ENCODE measurements around the gene GJC2.

The GJC2 gene

DNA sequence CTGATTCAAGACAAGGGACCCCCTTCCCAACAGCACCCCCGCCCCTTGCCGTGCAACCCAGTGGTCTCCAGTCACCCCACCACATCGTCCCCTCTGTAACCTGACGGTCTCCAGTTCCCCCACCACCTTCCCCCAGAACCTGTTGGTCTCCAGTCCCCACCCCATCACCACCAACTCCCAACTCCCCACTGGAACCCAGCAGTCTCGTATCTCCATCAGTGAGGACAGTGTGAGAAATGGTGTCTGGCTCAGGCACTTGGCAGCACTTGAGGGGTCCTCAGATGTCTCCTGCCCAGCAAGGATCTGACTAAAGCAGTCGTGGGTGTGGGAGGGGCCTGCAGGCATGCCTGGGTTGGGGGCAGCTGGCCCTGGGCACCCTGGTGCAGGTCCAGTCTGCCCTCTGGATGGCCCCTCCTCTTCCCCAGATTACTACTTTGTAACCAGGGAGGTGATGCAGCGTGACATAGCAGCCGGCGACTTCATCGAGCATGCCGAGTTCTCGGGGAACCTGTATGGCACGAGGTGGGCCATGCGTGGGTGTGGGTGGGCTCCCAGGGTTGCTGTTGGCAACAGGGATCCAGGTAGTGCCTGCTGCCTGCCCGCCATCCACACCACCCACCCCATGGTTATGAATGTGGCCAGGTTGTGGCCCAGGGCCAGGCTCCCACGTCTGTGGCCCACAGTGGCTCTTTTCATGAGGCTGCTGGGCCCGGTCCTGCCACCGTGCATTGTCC lies 3.1 kb upstream of the GJC2 start:
- DNase-seq = no peak

DNA sequence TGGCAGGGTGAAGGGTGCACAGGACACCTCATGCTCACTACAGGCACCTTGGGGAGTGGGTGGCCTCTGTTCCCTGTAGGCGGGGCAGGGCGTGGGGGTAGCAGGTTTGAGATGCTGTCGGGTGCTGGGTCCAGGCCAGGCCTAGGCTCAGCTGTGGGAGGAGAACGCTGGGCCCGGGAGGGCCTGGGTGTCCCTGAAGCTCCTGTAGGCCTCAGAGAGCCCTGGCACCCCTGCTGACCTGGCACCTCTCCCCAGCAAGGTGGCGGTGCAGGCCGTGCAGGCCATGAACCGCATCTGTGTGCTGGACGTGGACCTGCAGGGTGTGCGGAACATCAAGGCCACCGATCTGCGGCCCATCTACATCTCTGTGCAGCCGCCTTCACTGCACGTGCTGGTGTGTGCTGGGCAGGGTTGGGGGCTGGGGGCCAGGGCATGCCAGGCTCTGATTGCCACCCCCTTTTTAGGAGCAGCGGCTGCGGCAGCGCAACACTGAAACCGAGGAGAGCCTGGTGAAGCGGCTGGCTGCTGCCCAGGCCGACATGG lies 2.5 kb upstream of the GJC2 start:
- no peak for DNase-seq

DNA sequence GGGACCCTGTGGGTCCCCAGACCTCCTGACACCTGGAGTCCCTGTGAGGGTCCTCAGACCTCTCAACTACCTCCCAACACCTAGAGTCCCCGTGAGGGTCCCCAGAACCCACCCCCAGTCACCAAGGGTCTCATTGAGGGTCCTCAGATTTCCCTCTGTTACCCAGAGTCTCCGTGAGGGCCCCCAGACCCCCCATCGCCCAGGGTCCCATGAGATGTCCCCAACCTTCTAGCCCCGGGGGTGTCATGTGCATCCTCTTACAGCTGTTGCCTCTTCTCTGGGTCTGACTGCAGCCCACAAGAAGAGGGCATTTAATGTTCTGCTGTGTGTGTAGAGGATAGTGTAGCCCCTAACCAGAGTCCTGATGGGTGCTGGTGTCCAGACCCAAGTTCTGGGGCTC lies 2.0 kb upstream of the GJC2 start:
- no peak for DNase-seq

DNA sequence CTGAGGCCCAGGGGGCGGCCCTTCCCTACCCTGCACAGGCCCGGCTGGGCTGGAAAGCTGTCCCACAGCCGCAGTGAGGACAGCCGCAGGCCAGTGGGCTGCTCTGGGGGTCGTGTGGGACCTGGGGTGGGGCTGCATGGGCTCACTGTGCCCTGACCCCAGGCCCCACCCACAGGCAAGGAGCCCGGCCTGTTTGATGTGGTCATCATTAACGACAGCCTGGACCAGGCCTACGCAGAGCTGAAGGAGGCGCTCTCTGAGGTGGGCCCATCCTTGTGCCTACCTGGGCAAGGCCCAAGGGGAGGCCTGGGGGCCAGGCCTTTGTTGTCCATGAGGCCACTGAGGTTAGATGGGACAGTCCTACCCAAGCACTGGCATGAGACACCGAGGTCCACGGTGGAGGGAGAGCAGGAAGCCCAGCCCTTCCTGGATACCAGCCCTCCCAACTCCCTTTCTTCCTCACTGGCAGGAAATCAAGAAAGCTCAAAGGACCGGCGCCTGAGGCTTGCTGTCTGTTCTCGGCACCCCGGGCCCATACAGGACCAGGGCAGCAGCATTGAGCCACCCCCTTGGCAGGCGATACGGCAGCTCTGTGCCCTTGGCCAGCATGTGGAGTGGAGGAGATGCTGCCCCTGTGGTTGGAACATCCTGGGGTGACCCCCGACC lies 1.4 kb upstream of the GJC2 start:
- no peak for DNase-seq

DNA sequence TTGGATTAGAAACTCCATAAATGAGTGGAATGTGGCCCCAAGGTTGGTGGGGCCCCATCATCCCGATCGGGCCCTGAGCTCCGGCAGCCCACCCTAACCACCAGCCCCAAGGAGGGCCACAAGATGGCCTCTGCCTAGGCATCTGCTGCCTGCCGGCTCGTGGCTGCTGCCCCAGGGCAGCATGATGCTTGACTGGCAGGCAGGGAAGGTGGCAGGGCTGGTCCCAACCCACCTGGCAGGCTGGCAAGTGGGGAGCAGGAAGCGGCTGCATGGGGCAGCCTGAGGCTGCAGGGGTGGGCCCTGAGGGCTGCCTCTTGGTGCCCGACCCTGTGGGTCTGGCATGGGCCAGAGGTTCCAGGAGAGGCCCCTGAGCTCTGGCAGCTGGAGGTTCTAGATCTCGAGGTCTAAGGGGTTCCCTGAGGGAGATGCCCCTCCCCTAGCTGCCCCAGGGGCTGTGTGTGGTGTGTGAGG lies 760 bp upstream of the GJC2 start:
- no peak for DNase-seq

DNA sequence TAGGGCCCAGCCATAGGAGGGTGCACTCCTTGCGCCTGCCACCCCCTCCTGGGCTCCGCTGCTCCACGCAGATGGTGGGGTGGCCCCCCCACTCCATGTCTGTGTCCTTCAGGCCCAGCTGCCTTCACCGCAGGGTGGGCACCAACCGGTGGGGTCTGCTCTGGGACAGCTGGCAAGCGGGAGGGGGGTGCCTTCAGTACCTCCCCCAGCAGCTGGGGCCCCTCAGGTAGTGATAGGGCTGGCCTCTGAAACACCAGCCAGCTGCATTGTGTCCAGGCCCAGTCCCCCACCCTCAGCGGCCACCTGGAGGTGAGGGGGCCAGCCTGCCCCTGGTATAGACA lies 360 bp downstream of the GJC2 start:
- no peak for DNase-seq

DNA sequence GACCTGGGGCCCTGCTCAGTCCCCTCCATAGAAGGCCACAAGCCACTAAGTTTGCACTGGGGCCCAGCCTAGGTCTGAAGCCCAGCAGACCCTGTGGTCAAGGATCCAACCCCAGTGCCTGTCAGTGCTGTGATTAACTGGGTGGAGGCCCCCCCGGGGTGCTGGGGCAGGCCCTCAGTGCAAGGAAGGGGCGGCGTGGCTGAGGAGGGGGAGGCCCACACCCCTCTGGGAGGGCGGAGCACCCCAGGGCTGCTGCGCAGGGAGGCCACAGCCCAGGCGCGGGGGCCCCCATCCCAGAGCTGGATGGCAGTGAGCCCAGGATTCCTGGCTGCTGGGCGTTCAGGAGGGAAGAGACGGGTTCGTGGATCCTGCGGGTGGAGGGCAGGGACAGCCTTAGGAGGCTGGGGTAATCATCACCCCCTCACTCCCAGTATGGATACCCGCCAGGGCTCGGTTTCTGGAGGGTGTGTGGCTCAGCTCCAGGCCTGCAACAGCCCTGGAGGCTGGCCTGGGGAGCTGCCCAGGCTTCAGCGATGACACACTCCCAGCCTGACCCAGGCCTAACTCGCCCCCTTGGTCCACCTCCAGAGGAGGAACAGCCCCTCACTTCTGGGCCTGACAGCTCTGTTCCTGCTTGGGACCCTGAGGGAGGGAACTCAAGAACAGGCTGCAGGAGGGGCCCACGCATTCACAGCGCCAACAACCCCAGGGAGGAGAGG lies 890 bp downstream of the GJC2 start:
- no peak for DNase-seq

DNA sequence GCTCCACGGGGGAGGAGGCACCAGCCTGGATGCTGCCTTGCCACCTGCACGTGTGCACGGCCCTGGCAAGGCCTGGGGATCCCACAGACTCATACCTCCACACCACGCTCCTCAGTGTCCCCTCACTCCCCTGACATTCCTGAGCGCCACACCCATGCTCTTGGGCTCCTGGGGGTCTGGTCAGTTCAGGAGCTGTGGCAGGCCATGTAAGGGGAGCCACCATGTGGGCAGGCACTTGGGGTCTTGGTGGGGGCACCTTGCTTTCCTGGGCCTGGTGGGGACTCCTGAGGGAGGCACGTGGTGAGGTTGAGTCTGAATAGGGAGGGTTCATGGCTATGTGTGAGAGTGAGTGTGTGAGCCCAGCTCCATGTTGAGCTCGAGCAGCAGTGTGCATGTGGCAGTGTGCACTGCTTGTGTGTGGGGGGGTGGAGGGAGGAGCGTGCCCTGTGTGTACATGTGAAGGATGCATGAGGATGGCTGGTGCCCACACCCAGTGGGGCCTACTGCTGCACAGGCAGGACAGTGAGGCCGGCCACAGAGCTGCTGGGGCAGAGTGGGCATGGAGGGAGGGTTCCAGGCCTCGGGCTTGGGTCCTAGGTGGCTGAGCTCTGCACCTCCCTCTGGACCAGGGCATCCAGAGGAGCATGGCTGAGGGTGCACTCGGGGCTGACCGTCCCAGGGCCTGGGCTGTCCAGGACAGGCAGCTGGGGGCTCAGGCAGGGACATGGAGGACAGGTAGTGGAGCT lies 1.6 kb downstream of the GJC2 start:
- DNase-seq = no peak

DNA sequence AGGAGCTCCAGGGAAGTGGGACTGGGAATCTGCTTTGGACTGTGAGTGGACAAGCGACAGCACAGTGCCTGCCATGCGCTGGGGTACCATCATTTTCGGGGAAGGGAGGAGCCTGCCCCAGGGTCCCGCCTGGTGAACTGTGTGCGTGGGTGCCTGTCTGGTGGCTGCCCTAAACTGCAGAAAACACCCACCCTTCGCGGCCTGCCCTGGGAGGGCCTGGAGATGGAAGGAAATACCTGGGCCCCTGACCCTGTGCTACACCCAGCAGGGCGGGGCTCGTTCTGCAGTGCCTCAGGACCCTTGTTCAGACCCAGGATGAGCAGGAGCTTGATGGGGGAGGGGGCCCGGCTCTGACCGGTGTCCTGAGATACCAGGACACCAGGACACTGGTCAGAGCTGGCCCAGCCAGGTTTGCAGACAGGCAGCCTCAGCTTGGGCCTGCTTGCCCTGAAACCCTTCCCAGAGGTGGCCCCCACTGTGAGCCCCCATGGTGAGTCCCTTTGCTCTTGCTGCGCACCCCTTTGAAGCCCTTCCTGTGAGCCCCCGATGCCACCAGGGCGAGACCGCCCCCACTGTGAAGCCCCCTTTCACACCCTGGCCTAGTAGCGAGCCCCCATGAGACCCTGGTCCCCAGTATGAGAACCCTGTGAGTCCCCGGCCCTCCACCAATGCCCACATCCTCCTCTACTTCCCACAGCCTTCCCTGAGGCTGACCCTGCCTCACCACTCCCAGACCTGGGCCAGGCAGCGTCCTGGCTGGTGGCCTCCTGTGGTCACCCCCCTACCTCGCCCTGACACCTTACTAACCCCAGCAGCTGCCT lies 2.6 kb downstream of the GJC2 start:
- no peak for DNase-seq

DNA sequence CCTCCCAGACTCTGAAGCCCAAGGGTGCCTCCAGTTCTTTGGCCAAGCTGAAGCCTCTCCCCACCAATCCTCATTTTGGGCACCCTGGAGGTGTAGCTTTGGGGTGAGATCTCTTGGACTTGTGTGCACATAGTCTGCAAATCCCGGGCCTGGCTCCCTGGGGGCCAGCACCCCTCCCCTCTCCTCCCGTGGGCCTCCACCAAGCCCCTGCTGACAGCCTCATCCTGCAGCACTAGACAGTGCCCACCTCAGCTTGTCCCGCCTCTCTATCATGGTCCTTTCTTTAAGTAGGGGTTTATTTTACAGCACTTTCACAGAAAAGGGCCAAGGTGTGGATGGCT lies 3.2 kb downstream of the GJC2 start:
- no peak for DNase-seq

DNA sequence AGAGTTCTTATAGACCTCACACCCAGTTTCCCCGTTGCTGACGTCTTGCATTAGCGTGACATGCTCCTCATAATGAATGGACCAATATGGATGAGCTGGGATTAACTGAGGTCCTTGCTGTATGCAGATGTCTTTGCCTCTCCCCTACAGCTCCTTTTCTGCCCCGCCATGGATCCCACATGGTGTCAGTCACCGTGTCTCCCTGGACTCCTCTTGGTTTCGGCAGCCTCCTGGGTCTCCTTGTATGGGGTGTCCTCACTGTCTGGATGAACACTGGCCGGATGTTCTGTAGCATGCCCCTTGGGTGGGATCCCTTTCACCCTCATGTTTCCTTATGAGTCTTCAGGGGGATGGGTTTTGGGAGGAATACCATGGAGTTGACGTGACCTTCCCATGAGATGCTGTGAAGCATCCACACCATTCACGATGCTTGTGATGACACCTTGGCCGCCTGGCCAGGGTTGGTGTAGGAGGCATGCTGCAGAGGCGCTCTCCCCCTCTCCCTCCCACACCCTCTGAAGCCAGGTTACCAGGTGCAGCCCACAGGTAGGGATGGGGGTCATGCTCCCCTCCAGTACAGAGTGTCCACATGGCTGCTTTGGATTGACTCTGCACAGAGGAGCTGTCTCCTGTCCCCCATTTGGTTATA lies 4.4 kb downstream of the GJC2 start:
- DNase-seq = no peak

DNA sequence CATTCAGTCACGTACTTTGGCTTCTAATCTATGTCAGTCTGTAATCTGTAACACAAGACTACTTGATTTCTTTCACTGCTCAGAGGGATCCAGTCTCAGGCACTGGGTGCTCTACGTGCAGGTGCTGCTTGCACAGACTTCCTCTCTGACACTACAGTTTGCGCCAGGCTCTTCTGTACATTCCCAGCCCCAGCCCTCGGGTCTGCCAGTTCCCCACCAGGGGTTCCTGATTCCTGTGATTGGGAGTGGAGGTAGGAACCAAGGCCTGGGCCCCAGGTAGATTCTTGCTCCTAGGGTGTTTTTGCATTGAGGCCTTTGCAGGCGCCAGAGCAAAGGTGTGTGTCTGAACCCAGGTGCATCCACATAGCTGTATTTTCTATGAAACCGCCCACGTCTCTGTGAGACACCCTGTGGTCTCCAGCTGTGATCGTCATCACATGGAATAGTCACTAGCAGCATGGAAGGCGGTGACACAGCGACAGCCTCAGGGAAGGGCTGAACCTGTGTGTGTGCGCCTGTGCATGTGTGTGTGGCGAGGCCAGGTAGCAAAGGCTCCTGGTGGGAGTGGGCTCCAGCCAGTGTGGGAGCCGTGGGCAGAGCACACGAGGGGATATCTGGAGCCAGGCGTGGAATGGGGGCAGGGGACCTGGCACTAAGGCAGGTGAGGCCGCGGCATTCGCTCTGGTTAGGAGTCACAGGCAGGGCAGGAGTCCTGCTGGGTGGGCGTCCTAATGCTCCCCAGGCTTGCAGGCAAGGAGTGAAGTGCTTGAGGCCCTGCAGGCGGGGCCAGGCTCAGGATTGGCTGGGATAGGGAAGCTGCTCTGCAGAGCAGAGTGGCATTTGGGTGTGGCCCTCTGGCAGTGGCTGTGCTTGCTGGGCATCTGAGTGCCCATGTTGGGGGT lies 5.2 kb downstream of the GJC2 start:
- no peak for DNase-seq

DNA sequence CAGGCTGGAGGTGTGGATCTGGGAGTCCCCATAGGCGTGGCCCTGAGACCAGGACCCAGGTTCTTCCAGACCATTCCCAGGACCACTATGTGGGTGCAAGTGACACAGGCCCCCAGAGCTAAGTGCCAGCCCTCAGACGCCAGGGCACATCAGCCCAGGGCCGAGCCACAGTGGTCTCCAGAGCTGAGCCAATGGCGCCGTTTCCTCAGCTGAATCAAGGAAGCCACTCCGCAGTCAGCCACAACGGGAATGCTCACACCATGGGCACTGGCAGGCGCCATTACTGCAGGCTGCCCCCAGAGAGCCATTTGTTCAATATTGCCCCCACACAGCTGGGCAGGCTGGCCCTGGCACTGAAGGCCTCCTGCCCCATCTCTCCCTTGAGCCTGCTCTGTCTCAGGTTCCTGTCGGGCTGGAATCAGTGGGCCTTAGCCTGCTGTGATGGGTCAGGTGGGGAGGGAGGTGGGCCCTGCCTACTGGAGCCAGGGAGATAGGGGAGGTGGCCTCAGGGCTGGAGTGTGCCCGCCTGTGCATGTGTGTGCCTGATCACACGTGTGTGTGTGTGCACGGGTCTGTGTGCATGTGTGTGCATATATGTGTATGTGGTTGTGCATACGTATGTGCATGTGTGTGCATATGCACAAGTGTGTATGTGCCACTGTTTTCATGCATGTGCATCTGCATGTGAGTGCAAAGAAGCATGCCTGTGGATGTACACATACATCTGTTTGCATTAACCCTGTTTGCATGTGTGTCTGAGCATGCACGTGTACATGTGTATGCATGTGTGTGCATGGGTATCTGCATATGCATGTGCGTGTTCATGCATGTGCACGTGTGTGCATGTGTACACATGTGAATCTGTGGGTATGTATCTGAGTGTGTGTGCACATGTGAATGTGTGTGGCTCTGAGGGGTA lies 6.1 kb downstream of the GJC2 start:
- DNase-seq = no peak

DNA sequence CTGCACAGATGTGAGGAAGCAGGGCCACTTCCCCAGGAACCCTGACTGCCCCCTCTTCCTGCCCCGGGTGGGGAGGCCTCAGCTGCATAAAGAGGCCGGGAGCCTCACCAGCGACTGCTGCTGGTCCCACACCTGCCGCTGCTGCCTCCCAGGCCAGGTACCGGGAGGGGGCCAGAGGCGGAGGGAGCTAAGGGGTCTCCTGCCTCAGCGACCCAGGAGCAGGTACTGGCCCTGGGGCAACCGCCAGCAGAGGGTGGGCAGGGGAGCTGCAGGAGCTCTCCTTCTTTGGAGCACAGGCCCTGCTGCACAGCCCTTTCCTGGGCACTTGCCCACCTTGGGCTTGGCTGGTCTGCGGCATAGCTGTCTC lies 6.8 kb downstream of the GJC2 start:
- no peak for DNase-seq

DNA sequence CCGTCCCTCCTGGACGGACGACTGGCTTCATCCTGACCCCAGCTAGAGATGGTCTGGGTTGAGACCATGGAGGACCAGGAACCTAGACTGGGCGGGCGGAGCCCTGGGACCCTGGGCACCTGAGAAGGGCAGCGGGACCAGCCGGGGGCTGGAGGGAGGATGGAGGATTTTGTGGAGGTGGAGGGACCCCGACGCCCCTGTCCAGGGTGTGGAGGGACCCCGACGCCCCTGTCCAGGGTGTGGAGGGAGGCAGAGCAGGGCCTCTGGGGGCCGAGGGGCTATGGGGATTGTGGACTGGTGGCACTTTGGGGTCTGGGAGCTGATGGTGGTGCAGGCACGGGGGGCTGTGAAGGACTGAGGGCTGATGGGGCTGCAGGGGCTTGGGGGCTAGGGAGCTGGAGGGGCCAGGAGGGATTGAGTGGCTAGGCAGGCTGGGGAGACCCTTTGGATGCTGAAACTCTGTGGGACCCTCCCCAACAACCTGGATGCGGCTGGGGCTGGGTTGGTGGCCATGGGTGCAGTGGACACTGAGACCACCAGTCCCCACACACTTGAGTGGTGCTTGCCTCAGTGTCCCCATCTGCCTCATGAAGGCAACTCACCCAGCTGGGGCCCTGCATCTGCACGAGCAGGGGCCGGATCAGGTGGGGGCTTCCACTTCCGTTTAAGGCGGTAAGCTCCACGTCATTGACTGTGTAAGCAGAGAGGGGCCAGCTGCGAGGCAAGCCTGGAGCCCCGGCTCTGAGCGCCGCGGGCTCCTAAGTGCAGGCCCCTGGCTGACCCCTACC lies 7.4 kb downstream of the GJC2 start:
- DNase-seq = no peak

DNA sequence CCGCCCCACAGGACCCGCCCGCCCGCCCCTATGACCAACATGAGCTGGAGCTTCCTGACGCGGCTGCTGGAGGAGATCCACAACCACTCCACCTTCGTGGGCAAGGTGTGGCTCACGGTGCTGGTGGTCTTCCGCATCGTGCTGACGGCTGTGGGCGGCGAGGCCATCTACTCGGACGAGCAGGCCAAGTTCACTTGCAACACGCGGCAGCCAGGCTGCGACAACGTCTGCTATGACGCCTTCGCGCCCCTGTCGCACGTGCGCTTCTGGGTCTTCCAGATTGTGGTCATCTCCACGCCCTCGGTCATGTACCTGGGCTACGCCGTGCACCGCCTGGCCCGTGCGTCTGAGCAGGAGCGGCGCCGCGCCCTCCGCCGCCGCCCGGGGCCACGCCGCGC lies 8.0 kb downstream of the GJC2 start:
- no peak for DNase-seq

DNA sequence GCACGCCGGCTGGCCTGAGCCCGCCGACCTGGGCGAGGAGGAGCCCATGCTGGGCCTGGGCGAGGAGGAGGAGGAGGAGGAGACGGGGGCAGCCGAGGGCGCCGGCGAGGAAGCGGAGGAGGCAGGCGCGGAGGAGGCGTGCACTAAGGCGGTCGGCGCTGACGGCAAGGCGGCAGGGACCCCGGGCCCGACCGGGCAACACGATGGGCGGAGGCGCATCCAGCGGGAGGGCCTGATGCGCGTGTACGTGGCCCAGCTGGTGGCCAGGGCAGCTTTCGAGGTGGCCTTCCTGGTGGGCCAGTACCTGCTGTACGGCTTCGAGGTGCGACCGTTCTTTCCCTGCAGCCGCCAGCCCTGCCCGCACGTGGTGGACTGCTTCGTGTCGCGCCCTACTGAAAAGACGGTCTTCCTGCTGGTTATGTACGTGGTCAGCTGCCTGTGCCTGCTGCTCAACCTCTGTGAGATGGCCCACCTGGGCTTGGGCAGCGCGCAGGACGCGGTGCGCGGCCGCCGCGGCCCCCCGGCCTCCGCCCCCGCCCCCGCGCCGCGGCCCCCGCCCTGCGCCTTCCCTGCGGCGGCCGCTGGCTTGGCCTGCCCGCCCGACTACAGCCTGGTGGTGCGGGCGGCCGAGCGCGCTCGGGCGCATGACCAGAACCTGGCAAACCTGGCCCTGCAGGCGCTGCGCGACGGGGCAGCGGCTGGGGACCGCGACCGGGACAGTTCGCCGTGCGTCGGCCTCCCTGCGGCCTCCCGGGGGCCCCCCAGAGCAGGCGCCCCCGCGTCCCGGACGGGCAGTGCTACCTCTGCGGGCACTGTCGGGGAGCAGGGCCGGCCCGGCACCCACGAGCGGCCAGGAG lies 8.6 kb downstream of the GJC2 start:
- DNase-seq = no peak
